Glutamatergic neuron (in vitro differentiated cells): ENCODE data around the gene GOLM1. TPM values are rescaled to one million over a fixed set of nuclear protein-coding genes. Genes with fewer than 3 reads are reported as not detected.

Experiments used
- DNase-seq: peaks from one replicate; pipeline ENCODE4 v3.0.0; 2022
- H3K27ac Mint-ChIP-seq: one replicate; pipeline ENCODE4 v1.8.0; 2020; ENCODE audit warnings: mild to moderate bottlenecking, mixed read lengths, inconsistent platforms; ENCODE audit not compliant: unreplicated experiment
- H3K27me3 Mint-ChIP-seq: one replicate; pipeline ENCODE4 v1.8.0; 2020; ENCODE audit warnings: mild to moderate bottlenecking, moderate library complexity, mixed read lengths, inconsistent platforms; ENCODE audit not compliant: unreplicated experiment
- H3K36me3 Mint-ChIP-seq: one replicate; pipeline ENCODE4 v1.8.0; 2020; ENCODE audit warnings: mild to moderate bottlenecking, mixed read lengths, inconsistent platforms; ENCODE audit not compliant: unreplicated experiment
- H3K4me1 Mint-ChIP-seq: one replicate; pipeline ENCODE4 v1.8.0; 2020; ENCODE audit warnings: mild to moderate bottlenecking, low read depth, mixed read lengths, inconsistent platforms; ENCODE audit not compliant: unreplicated experiment
- H3K4me3 Mint-ChIP-seq: one replicate; pipeline ENCODE4 v1.8.0; 2020; ENCODE audit warnings: mild to moderate bottlenecking, mixed read lengths, inconsistent platforms; ENCODE audit not compliant: unreplicated experiment
- H3K9me3 Mint-ChIP-seq: one replicate; pipeline ENCODE4 v1.8.0; 2020; ENCODE audit warnings: mild to moderate bottlenecking, moderate library complexity, mixed read lengths, inconsistent platforms; ENCODE audit not compliant: unreplicated experiment
- total RNA-seq: library from RNA; stranded (reverse); fragmentation: NEBNext Ultra II Directional; extraction: Animal tissue kit (Norgen Biotek cat#: 25700); gene quantifications from one replicate; pipeline ENCODE4 v1.2.1, GENCODE V29; 2021; ENCODE audit not compliant: unreplicated experiment
- TF ChIP-seq, protein P1 (sequence below): fragments of 200-600 bp; sonication (generic); IDR thresholded peaks from one replicate; pipeline ENCODE4 v1.5.0; 2021; ENCODE audit not compliant: partially characterized antibody, unreplicated experiment

Gene GOLM1
- total RNA-seq, 1 donor from 2014 or later = 95.2 TPM

DNA sequence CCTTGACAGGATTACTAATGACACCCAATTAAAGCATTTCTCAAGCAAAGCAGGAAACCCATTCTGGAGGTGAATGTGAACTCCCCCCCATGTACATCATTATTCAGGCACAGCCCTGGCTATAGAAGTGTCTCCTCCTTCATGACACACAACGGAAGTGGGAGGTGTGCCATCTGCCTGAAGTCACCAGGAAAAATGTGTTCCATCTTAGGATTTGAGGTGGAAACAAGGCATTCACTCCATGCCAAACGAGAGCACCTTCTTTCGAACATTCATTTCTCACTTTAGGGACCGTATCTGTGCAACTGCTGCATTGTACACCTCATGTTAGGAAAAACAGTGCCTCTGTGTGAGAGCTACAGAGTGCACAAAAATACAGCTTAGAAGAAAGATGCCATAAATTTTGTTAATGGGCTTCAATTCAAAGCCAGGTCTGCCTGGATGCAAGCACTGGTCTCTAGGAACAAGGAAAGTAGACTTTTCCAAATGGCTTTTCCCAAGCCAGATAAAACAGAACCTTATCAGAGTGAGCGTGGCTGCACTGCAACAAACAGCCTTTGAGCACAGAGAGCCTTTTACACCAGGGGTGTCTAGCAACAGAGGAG lies 19.4 kb downstream of the GOLM1 start:
- no peak for DNase-seq
- no peak overlapping the region for H3K4me3 Mint-ChIP-seq
- peaks cover 2% of the 10 kb centered on the region for H3K9me3 Mint-ChIP-seq
- peaks cover 7% of the 10 kb centered on the region for H3K4me1 Mint-ChIP-seq
- peaks cover 5% of the 10 kb centered on the region for H3K36me3 Mint-ChIP-seq
- H3K27me3 Mint-ChIP-seq = no peaks in the 10 kb centered on the region
- H3K27ac Mint-ChIP-seq = no peak overlapping the region
- TF ChIP-seq, protein P1, sequence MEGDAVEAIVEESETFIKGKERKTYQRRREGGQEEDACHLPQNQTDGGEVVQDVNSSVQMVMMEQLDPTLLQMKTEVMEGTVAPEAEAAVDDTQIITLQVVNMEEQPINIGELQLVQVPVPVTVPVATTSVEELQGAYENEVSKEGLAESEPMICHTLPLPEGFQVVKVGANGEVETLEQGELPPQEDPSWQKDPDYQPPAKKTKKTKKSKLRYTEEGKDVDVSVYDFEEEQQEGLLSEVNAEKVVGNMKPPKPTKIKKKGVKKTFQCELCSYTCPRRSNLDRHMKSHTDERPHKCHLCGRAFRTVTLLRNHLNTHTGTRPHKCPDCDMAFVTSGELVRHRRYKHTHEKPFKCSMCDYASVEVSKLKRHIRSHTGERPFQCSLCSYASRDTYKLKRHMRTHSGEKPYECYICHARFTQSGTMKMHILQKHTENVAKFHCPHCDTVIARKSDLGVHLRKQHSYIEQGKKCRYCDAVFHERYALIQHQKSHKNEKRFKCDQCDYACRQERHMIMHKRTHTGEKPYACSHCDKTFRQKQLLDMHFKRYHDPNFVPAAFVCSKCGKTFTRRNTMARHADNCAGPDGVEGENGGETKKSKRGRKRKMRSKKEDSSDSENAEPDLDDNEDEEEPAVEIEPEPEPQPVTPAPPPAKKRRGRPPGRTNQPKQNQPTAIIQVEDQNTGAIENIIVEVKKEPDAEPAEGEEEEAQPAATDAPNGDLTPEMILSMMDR = no peak

DNA sequence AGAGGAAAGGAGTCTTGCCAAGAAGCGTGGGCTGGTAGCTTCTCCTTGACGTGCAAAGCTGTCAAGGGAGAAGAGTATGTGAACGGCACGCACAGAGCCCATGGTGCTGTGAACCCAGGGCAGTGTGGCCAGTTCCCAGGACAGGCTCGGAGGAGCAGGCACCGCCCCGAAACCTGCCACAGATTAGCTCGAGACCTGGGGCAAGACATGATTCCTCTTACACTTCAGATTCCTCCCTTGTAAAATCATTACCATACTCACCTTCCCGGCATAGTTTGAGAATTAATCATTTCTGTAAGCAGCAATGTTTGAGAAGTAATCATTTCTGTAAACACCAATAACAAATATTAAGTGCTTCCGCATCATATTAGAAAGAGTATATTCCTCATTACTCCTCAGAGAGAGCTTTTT lies 19.9 kb downstream of the GOLM1 start:
- no peak for DNase-seq
- H3K4me1 Mint-ChIP-seq = peaks cover 12% of the 10 kb centered on the region
- no peaks in the 10 kb centered on the region for H3K27me3 Mint-ChIP-seq
- H3K9me3 Mint-ChIP-seq = peaks cover 2% of the 10 kb centered on the region
- no peak overlapping the region for H3K4me3 Mint-ChIP-seq
- H3K27ac Mint-ChIP-seq = no peak overlapping the region
- peaks cover 8% of the 10 kb centered on the region for H3K36me3 Mint-ChIP-seq
- TF ChIP-seq, protein P1 = no peak

DNA sequence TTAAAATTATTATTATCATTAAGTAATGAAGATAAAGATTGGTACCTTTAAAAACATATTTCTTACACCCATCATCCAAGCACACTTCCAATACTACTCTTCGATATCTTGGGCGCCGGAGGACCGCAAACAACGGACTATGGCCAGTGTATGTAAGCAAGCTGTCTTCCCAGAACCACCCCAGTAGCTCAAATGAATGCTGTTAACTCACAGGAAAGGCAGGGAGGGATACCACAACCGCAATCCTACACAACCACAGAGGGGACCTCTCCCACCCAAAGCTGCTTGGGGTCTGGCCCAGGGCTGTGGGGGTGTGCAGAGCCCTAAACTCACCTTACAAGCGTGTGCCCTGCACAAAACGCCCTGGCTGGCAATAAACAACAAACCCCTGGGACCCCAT lies 20.6 kb downstream of the GOLM1 start:
- no peaks in the 10 kb centered on the region for H3K9me3 Mint-ChIP-seq
- no peak overlapping the region for H3K4me3 Mint-ChIP-seq
- no peak overlapping the region for H3K27ac Mint-ChIP-seq
- H3K27me3 Mint-ChIP-seq = no peaks in the 10 kb centered on the region
- H3K4me1 Mint-ChIP-seq = peaks cover 12% of the 10 kb centered on the region
- TF ChIP-seq, protein P1 = no peak
- H3K36me3 Mint-ChIP-seq = peaks cover 4% of the 10 kb centered on the region
- no peak for DNase-seq

DNA sequence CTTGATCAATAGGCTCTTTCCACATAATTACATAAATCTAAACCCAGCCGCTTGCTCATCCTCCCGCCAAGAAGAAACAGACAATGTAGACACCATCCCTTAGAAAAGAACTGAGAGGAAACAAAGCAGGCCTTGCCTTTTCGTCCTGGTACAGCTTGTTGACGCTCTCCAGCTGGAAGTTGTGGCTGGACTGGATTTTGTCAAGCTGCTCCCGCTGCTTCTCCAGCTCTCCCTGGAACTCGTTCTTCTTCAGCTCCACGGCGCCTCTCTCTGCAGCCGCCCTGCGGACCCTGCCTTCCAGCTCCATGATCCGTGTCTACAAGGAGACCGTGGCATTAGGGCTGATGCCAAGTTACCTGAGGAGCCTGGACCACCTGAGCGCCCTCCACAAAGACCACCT lies 22.1 kb downstream of the GOLM1 start:
- TF ChIP-seq, protein P1 = no peak
- H3K27me3 Mint-ChIP-seq = no peaks in the 10 kb centered on the region
- no peak for DNase-seq
- peaks cover 12% of the 10 kb centered on the region for H3K4me1 Mint-ChIP-seq
- no peak overlapping the region for H3K27ac Mint-ChIP-seq
- peaks cover 4% of the 10 kb centered on the region for H3K36me3 Mint-ChIP-seq
- no peak overlapping the region for H3K4me3 Mint-ChIP-seq
- no peaks in the 10 kb centered on the region for H3K9me3 Mint-ChIP-seq

DNA sequence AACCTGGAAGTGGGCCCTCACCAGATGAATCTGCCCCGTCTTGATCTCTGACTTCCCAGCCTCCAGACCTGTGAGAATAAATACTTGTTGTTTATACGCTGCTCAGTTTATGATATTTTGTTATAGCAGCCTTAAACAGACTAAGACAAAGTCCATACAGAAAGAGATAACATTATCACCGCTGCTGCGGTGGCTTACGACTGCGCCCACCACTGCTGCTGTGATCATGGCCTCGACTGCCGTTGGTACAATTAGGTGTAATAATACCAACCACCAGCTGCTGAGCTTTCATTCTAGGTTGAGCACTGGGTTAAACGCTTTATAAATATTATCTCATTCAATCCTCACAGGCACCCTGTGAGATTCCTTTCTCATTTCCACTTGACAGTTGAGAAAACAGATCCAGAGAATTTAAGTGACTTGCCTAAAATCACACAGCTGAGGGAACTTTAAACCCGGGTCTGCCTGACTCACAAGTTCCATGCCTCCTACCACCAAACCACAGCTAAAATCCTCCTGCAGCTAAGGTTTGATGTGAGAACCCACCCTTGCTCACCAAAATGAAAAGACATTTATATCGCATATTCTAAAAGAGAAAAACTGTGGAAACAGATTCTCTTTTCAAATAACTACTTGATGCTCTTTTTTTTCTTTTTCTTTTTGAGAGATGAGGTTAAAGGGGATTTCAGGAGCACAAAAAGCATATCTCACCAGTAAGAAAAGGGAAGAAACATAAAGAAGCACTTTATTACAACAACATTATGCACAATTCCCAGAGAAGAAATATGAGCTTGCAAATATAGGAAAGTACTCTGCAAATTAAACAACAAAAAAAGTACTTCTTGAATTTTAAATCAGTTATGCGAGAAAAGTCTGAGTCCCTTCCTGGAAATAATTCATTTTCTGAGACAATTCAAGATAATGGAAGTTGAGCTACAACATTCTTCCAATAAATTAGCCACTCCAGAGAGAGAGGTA lies 23.9 kb downstream of the GOLM1 start:
- H3K4me3 Mint-ChIP-seq = no peak overlapping the region
- H3K36me3 Mint-ChIP-seq = peaks cover 4% of the 10 kb centered on the region
- no peaks in the 10 kb centered on the region for H3K27me3 Mint-ChIP-seq
- TF ChIP-seq, protein P1 = no peak
- H3K27ac Mint-ChIP-seq = peak overlapping the region; percentile 55
- no peak for DNase-seq
- no peaks in the 10 kb centered on the region for H3K9me3 Mint-ChIP-seq
- peaks cover 12% of the 10 kb centered on the region for H3K4me1 Mint-ChIP-seq
